ENCODE results near the gene CLIC5.
A peak's percentile ranks its signal among the peaks of the same experiment; 100 is the strongest.
"Not testable (repeated sequence)": the region's sequence is repeated elsewhere in the genome, so short reads cannot be mapped to it uniquely, and the experiment has no call there.

CLIC5 gene

GRCh38 chr6:45929421-45930361, 86.0 kb downstream of the CLIC5 start:
- no peak overlapping the region for H3K4me3 ChIP-seq (ENCODE audit: control insufficient read depth, low read depth, low read length)
- no peak for DNase-seq (ENCODE audit: low read depth)
- no peak for TF ChIP-seq CTCF (conservative IDR thresholded peaks at IDR 0.05; ENCODE audit: control insufficient read depth, insufficient read depth, low read depth, low read length)

GRCh38 chr6:45928721-45929305, 86.8 kb downstream of the CLIC5 start:
- DNase-seq (ENCODE audit: low read depth): no peak
- TF ChIP-seq CTCF (conservative IDR thresholded peaks at IDR 0.05; ENCODE audit: control insufficient read depth, insufficient read depth, low read depth, low read length): no peak

GRCh38 chr6:45927421-45928320, 88.0 kb downstream of the CLIC5 start:
- no peak overlapping the region for H3K4me3 ChIP-seq (ENCODE audit: control insufficient read depth, low read depth, low read length)
- DNase-seq (ENCODE audit: low read depth): no peak
- no peak for TF ChIP-seq CTCF (conservative IDR thresholded peaks at IDR 0.05; ENCODE audit: control insufficient read depth, insufficient read depth, low read depth, low read length)

More at GRCh38 chr6:45928721-45929305, 86.8 kb downstream of the CLIC5 start:
- no peak overlapping the region for H3K4me3 ChIP-seq (ENCODE audit: control insufficient read depth, low read depth, low read length)

- not testable (repeated sequence) for DNase-seq (ENCODE audit: low read depth); H3K4me3 ChIP-seq (ENCODE audit: control insufficient read depth, low read depth, low read length)
- peak; percentile 4 for TF ChIP-seq CTCF (conservative IDR thresholded peaks at IDR 0.05; ENCODE audit: control insufficient read depth, insufficient read depth, low read depth, low read length)
These were observed 89.2 kb downstream of the CLIC5 start for GRCh38 chr6:45926423-45926822.

GRCh38 chr6:45924763-45925342, 90.8 kb downstream of the CLIC5 start:
- no peak for DNase-seq (ENCODE audit: low read depth)
- no peak overlapping the region for H3K4me3 ChIP-seq (ENCODE audit: control insufficient read depth, low read depth, low read length)

More at GRCh38 chr6:45924763-45925342, 90.8 kb downstream of the CLIC5 start:
- no peak for TF ChIP-seq CTCF (conservative IDR thresholded peaks at IDR 0.05; ENCODE audit: control insufficient read depth, insufficient read depth, low read depth, low read length)
